Spleen (tissue), 11 donors: ENCODE measurements around the gene ITGA2. TPM values are rescaled to one million over a fixed set of nuclear protein-coding genes. Genes with fewer than 3 reads are reported as not detected.

Experiments
- DNase-seq: peaks from one replicate; pipeline ENCODE4 v3.0.0-alpha.2; 2020
- H3K27ac ChIP-seq, 8 donors: fragments of 200-600 bp; sonication (generic) in 7 of 8; 1 replicate in 4 of 8; 2 replicates in 4 of 8; pipeline versions ENCODE4 v1.5.0 to v1.8.0; 2016 to 2021; ENCODE audit warnings: inconsistent platforms in 4 of 8, mild to moderate bottlenecking in 4 of 8, moderate library complexity in 1 of 8
- H3K27me3 ChIP-seq, 7 donors: fragments of 200-600 bp; sonication (generic) in 6 of 7; replicated peaks in 1 of 7; 1 replicate in 4 of 7; 2 replicates in 3 of 7; pipeline versions ENCODE4 v1.5.0 to v1.8.0; 2016 to 2021; ENCODE audit warnings: inconsistent platforms in 3 of 7, mild to moderate bottlenecking in 1 of 7
- H3K36me3 ChIP-seq, 6 donors: fragments of 200-600 bp; sonication (generic) in 5 of 6; 1 replicate in 4 of 6; 2 replicates in 2 of 6; pipeline versions ENCODE4 v1.5.0 to v1.8.0; 2016 to 2021; ENCODE audit warnings: inconsistent platforms in 2 of 6
- H3K4me1 ChIP-seq, 6 donors: fragments of 200-600 bp; sonication (generic) in 5 of 6; 1 replicate in 3 of 6; 2 replicates in 3 of 6; pipeline versions ENCODE4 v1.5.0 to v1.8.0; 2016 to 2021; ENCODE audit warnings: inconsistent platforms in 3 of 6
- H3K4me3 ChIP-seq, 8 donors: fragments of 200-600 bp; sonication (generic) in 7 of 8; 1 replicate in 4 of 8; 2 replicates in 4 of 8; pipeline versions ENCODE4 v1.5.0 to v1.8.0; 2016 to 2021; ENCODE audit warnings: inconsistent platforms in 4 of 8, mild to moderate bottlenecking in 4 of 8, moderate library complexity in 2 of 8
- H3K9me3 ChIP-seq, 8 donors: fragments of 200-600 bp; sonication (generic) in 7 of 8; 1 replicate in 4 of 8; 2 replicates in 4 of 8; pipeline versions ENCODE4 v1.5.0 to v1.8.0; 2016 to 2021; ENCODE audit warnings: inconsistent platforms in 4 of 8
- POLR2A ChIP-seq, 3 donors: fragments of 450-650 bp; IDR thresholded peaks; one replicate each; pipeline ENCODE4 v1.5.1; 2017; ENCODE audit warnings: antibody characterized with exemption in 3 of 3, mild to moderate bottlenecking in 1 of 3
- POLR2AphosphoS5 ChIP-seq, 3 donors: sonication (generic); formaldehyde crosslinking; IDR thresholded peaks; one replicate each; pipeline ENCODE4 v1.5.1; 2017; ENCODE audit warnings: antibody characterized with exemption in 3 of 3
- WGBS, 5 donors: extraction: QIAGEN DNeasy Blood & Tissue Kit in 3 of 5; methylation state at CpG; one replicate each; pipeline versions ENCODE4 v1.1.5 to v1.1.7; 2013 to 2018; 5-methylcytosine and 5-hydroxymethylcytosine counted together
- intact Hi-C: fragments of 100-400 bp; cut with DNase I; formaldehyde crosslinking; loops from one replicate; pipeline ENCODE4 v1.15.0; 2023; ENCODE audit warnings: low total_unique reads
- polyA plus RNA-seq, 3 donors: library from polyadenylated mRNA; stranded (reverse); fragments of 200-250 nt; gene quantifications; one replicate each; pipeline ENCODE4 v1.2.1, GENCODE V29; 2013
- total RNA-seq, 7 donors: library from RNA; depleted of rRNA in 3 of 7; stranded (reverse); fragments of >200 nt in 3 of 7; fragmentation: NEBNext Ultra II Directional in 4 of 7; extraction: Animal tissue kit (Norgen Biotek cat#: 25700) in 4 of 7; gene quantifications; one replicate each; pipeline versions ENCODE4 v1.1.0 to v1.2.1, GENCODE V29; 2016 to 2021
- TF ChIP-seq, protein P1 (sequence below), 11 experiments: fragments of 200-600 bp in 7 of 11; fragments of 450-650 bp in 4 of 11; sonication (generic) in 4 of 11; IDR thresholded peaks in 8 of 11; conservative IDR thresholded peaks in 3 of 11; 1 replicate in 7 of 11; 2 replicates in 4 of 11; pipeline versions ENCODE4 v1.4.0 to v1.8.0; 2016 to 2021; ENCODE audit warnings: antibody characterized with exemption in 11 of 11, inconsistent platforms in 4 of 11, mild to moderate bottlenecking in 1 of 11
- donor health status: healthy with polysubstance abuse.
- donor health status: DM: no; HTN: no; CAD: no; lungs with moderate emphysema.
- donor health status: DM: no; HTN: no; CAD: no.
- donor health status: Bipolar disorder and iron deficiency.
- donor health status: healthy.
- donor health status: DM: no; HTN: no; CAD: no.
- donor health status: DM: yes; HTN: yes; CAD: no.

Gene ITGA2
- total and polyA plus RNA-seq, 10 donors: 0.54 to 21.6 (median 13.1) TPM

- Histone ChIP-seq H3K4me3 (no peak overlapping the region), H3K4me1 (peaks cover 0 to 4% (median 0%) of the 10 kb centered on the region in 6 donors), H3K27ac (no peak overlapping the region), H3K36me3 (peaks cover 0 to 13% (median 0%) of the 10 kb centered on the region in 6 donors), H3K27me3 (no peaks in the 10 kb centered on the region), H3K9me3 (no peaks in the 10 kb centered on the region)
- 85 to 93% (median 90%) methylated on average over 5 of the region's 5 CpGs for WGBS, 5 donors
- TF ChIP-seq POLR2AphosphoS5 (IDR thresholded peaks at IDR 0.05) (no peak), POLR2A (IDR thresholded peaks at IDR 0.05) (no peak)
- TF ChIP-seq, protein P1, sequence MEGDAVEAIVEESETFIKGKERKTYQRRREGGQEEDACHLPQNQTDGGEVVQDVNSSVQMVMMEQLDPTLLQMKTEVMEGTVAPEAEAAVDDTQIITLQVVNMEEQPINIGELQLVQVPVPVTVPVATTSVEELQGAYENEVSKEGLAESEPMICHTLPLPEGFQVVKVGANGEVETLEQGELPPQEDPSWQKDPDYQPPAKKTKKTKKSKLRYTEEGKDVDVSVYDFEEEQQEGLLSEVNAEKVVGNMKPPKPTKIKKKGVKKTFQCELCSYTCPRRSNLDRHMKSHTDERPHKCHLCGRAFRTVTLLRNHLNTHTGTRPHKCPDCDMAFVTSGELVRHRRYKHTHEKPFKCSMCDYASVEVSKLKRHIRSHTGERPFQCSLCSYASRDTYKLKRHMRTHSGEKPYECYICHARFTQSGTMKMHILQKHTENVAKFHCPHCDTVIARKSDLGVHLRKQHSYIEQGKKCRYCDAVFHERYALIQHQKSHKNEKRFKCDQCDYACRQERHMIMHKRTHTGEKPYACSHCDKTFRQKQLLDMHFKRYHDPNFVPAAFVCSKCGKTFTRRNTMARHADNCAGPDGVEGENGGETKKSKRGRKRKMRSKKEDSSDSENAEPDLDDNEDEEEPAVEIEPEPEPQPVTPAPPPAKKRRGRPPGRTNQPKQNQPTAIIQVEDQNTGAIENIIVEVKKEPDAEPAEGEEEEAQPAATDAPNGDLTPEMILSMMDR (IDR thresholded peaks at IDR 0.05 in 8 of 11, conservative IDR thresholded peaks at IDR 0.05 in 3 of 11): no peak
- intact Hi-C loops: no loop called here
- no peak for DNase-seq
These were observed 70.1 kb downstream of the ITGA2 start for GRCh38 chr5:53059281-53059680.

- TF ChIP-seq POLR2A (IDR thresholded peaks at IDR 0.05) (no peak), POLR2AphosphoS5 (IDR thresholded peaks at IDR 0.05) (no peak)
- TF ChIP-seq, protein P1 (IDR thresholded peaks at IDR 0.05 in 8 of 11, conservative IDR thresholded peaks at IDR 0.05 in 3 of 11): no peak
- Histone ChIP-seq H3K27ac (no peak overlapping the region), H3K4me1 (peaks cover 0 to 4% (median 0%) of the 10 kb centered on the region in 6 donors), H3K27me3 (no peaks in the 10 kb centered on the region), H3K9me3 (no peaks in the 10 kb centered on the region), H3K4me3 (no peak overlapping the region), H3K36me3 (peaks cover 0 to 22% (median 0%) of the 10 kb centered on the region in 6 donors)
- intact Hi-C loops: no loop called here
- no peak for DNase-seq
- WGBS, 5 donors: 63 to 81% (median 72%) methylated on average over 2 of the region's 2 CpGs
These were observed 74.0 kb downstream of the ITGA2 start for GRCh38 chr5:53063176-53063575.

GRCh38 chr5:53063791-53064190, 74.6 kb downstream of the ITGA2 start:
- 84 to 91% (median 90%) methylated on average over 3 of the region's 3 CpGs for WGBS, 5 donors
- Histone ChIP-seq H3K9me3 (no peaks in the 10 kb centered on the region), H3K4me3 (no peak overlapping the region), H3K36me3 (peaks cover 0 to 22% (median 1%) of the 10 kb centered on the region in 6 donors), H3K27ac (no peak overlapping the region), H3K4me1 (peaks cover 0 to 4% (median 0%) of the 10 kb centered on the region in 6 donors), H3K27me3 (no peaks in the 10 kb centered on the region)
- DNase-seq: no peak
- TF ChIP-seq, protein P1 (IDR thresholded peaks at IDR 0.05 in 8 of 11, conservative IDR thresholded peaks at IDR 0.05 in 3 of 11): no peak
- TF ChIP-seq POLR2AphosphoS5 (IDR thresholded peaks at IDR 0.05) (no peak), POLR2A (IDR thresholded peaks at IDR 0.05) (no peak)
- intact Hi-C loops: no loop called here

- Histone ChIP-seq H3K36me3 (peaks cover 0 to 10% (median 0%) of the 10 kb centered on the region in 6 donors), H3K9me3 (no peaks in the 10 kb centered on the region), H3K27me3 (no peaks in the 10 kb centered on the region), H3K27ac (no peak overlapping the region), H3K4me1 (peaks cover 0 to 4% (median 0%) of the 10 kb centered on the region in 6 donors), H3K4me3 (no peak overlapping the region)
- intact Hi-C loops: no loop called here
- TF ChIP-seq POLR2AphosphoS5 (IDR thresholded peaks at IDR 0.05): no peak
- no peak for TF ChIP-seq POLR2A (IDR thresholded peaks at IDR 0.05)
- TF ChIP-seq, protein P1 (IDR thresholded peaks at IDR 0.05 in 8 of 11, conservative IDR thresholded peaks at IDR 0.05 in 3 of 11): no peak
- no peak for DNase-seq
- 92 to 98% (median 97%) methylated on average over 1 of the region's 1 CpG for WGBS, 5 donors
These were observed 76.9 kb downstream of the ITGA2 start for GRCh38 chr5:53066088-53066487.
